HG03045 (cell line): Measurements from ENCODE around the gene GSK3A.

Experiments
- ATAC-seq: cut with Tn5 transposase; IDR thresholded peaks from one replicate; pipeline ENCODE4 v1.9.1; 2021; ENCODE audit warnings: mild to moderate bottlenecking, moderate library complexity; ENCODE audit not compliant: unreplicated experiment

Gene GSK3A

GRCh38 chr19:42201489-42202289 is 40.7 kb downstream of the GSK3A start:
- no peak for ATAC-seq

- no peak for ATAC-seq
Observed at GRCh38 chr19:42200116-42200715, 42.2 kb downstream of the GSK3A start.

- peak; percentile 45 for ATAC-seq
Observed at GRCh38 chr19:42199440-42200115, 42.8 kb downstream of the GSK3A start.

GRCh38 chr19:42198676-42199439 is 43.5 kb downstream of the GSK3A start:
- ATAC-seq: peak; percentile 27

GRCh38 chr19:42197375-42197817 is 45.0 kb downstream of the GSK3A start:
- ATAC-seq: no peak

GRCh38 chr19:42196011-42197001 is 46.1 kb downstream of the GSK3A start:
- ATAC-seq: no peak

- ATAC-seq: no peak
Observed at GRCh38 chr19:42193706-42194105, 48.7 kb downstream of the GSK3A start.

- ATAC-seq: no peak
Observed at GRCh38 chr19:42193294-42193693, 49.1 kb downstream of the GSK3A start.

- no peak for ATAC-seq
Observed at GRCh38 chr19:42191855-42192254, 50.5 kb downstream of the GSK3A start.

- no peak for ATAC-seq
Observed at GRCh38 chr19:42191330-42191729, 51.1 kb downstream of the GSK3A start.

GRCh38 chr19:42189133-42189532 is 53.3 kb downstream of the GSK3A start:
- no peak for ATAC-seq

- no peak for ATAC-seq
Observed at GRCh38 chr19:42188665-42189064, 53.7 kb downstream of the GSK3A start.

GRCh38 chr19:42185277-42185676 is 57.1 kb downstream of the GSK3A start:
- no peak for ATAC-seq

- no peak for ATAC-seq
Observed at GRCh38 chr19:42184401-42184861, 58.0 kb downstream of the GSK3A start.
